ENCODE measurements around the gene RCAN2. TPM values are rescaled to one million over a fixed set of nuclear protein-coding genes. Genes with fewer than 3 reads are reported as not detected.

Gene RCAN2
- total and polyA plus RNA-seq, 4 donors = 4.5 to 16.7 (median 4.8) TPM

- Histone ChIP-seq H3K4me1 (ENCODE audit: control insufficient read depth in 5 of 5, insufficient read depth in 5 of 5, low read length in 5 of 5) (peaks cover 0 to 2% (median 0%) of the 10 kb centered on the region in 5 donors), H3K27ac (ENCODE audit: low read depth in 1 of 2, low read length in 1 of 2) (no peak overlapping the region), H3K9ac (ENCODE audit: insufficient read depth in 1 of 2, low read length in 2 of 2) (no peak overlapping the region), H3K9me3 (ENCODE audit: control insufficient read depth in 4 of 4, insufficient read depth in 3 of 4, low read length in 3 of 4) (no peaks in the 10 kb centered on the region), H3K36me3 (ENCODE audit: control insufficient read depth in 4 of 4, insufficient read depth in 4 of 4, low read length in 4 of 4) (no peaks in the 10 kb centered on the region), H3K4me3 (no peak overlapping the region), H3K27me3 (ENCODE audit: control insufficient read depth in 3 of 3, insufficient read depth in 3 of 3, low read length in 2 of 3) (no peaks in the 10 kb centered on the region)
- no peak for TF ChIP-seq CTCF (IDR thresholded peaks at IDR 0.05; ENCODE audit: control extremely low read depth, extremely low read depth)
- WGBS, 2 donors = 87 to 93% methylated on average over 4 of the region's 4 CpGs
- no peak for ATAC-seq (ENCODE audit: insufficient read depth, low FRiP score)
- DNase-seq = no peak
Measured at GRCh38 chr6:46189726-46190125, 301.5 kb downstream of the RCAN2 start.

- peak in 2 of 3 donors; percentile 6 to 32 for DNase-seq
- H3K9me3 ChIP-seq (ENCODE audit: control insufficient read depth in 4 of 4, insufficient read depth in 3 of 4, low read length in 3 of 4) = no peaks in the 10 kb centered on the region
- no peak overlapping the region for H3K9ac ChIP-seq (ENCODE audit: insufficient read depth in 1 of 2, low read length in 2 of 2)
- H3K27me3 ChIP-seq (ENCODE audit: control insufficient read depth in 3 of 3, insufficient read depth in 3 of 3, low read length in 2 of 3) = no peaks in the 10 kb centered on the region
- no peak for ATAC-seq (ENCODE audit: insufficient read depth, low FRiP score)
- H3K36me3 ChIP-seq (ENCODE audit: control insufficient read depth in 4 of 4, insufficient read depth in 4 of 4, low read length in 4 of 4) = no peaks in the 10 kb centered on the region
- WGBS, 2 donors = 74 to 79% methylated on average over 1 of the region's 1 CpG
- H3K27ac ChIP-seq (ENCODE audit: low read depth in 1 of 2, low read length in 1 of 2) = no peak overlapping the region
- peaks cover 0 to 3% (median 0%) of the 10 kb centered on the region in 5 donors for H3K4me1 ChIP-seq (ENCODE audit: control insufficient read depth in 5 of 5, insufficient read depth in 5 of 5, low read length in 5 of 5)
- no peak for TF ChIP-seq CTCF (IDR thresholded peaks at IDR 0.05; ENCODE audit: control extremely low read depth, extremely low read depth)
- no peak overlapping the region for H3K4me3 ChIP-seq
Measured at GRCh38 chr6:46186583-46186982, 304.7 kb downstream of the RCAN2 start.

- no peak for TF ChIP-seq CTCF (IDR thresholded peaks at IDR 0.05; ENCODE audit: control extremely low read depth, extremely low read depth)
- DNase-seq (peak in 2 of 3 donors; percentile 23 to 32), ATAC-seq (ENCODE audit: insufficient read depth, low FRiP score) (no peak)
- no peaks in the 10 kb centered on the region for H3K27me3 ChIP-seq (ENCODE audit: control insufficient read depth in 3 of 3, insufficient read depth in 3 of 3, low read length in 2 of 3)
- H3K4me3 ChIP-seq = no peak overlapping the region
- peaks cover 0 to 3% (median 0%) of the 10 kb centered on the region in 5 donors for H3K4me1 ChIP-seq (ENCODE audit: control insufficient read depth in 5 of 5, insufficient read depth in 5 of 5, low read length in 5 of 5)
- H3K9me3 ChIP-seq (ENCODE audit: control insufficient read depth in 4 of 4, insufficient read depth in 3 of 4, low read length in 3 of 4) = no peaks in the 10 kb centered on the region
- WGBS, 2 donors = 49 to 75% methylated on average over 4 of the region's 4 CpGs
- H3K9ac ChIP-seq (ENCODE audit: insufficient read depth in 1 of 2, low read length in 2 of 2) = no peak overlapping the region
- no peaks in the 10 kb centered on the region for H3K36me3 ChIP-seq (ENCODE audit: control insufficient read depth in 4 of 4, insufficient read depth in 4 of 4, low read length in 4 of 4)
- H3K27ac ChIP-seq (ENCODE audit: low read depth in 1 of 2, low read length in 1 of 2) = no peak overlapping the region
Measured at GRCh38 chr6:46184114-46184513, 307.1 kb downstream of the RCAN2 start.

- Histone ChIP-seq H3K27ac (ENCODE audit: low read depth in 1 of 2, low read length in 1 of 2) (no peak overlapping the region), H3K4me3 (no peak overlapping the region), H3K36me3 (ENCODE audit: control insufficient read depth in 4 of 4, insufficient read depth in 4 of 4, low read length in 4 of 4) (no peaks in the 10 kb centered on the region), H3K4me1 (ENCODE audit: control insufficient read depth in 5 of 5, insufficient read depth in 5 of 5, low read length in 5 of 5) (peaks cover 0 to 1% (median 0%) of the 10 kb centered on the region in 5 donors), H3K27me3 (ENCODE audit: control insufficient read depth in 3 of 3, insufficient read depth in 3 of 3, low read length in 2 of 3) (no peaks in the 10 kb centered on the region), H3K9me3 (ENCODE audit: control insufficient read depth in 4 of 4, insufficient read depth in 3 of 4, low read length in 3 of 4) (no peaks in the 10 kb centered on the region), H3K9ac (ENCODE audit: insufficient read depth in 1 of 2, low read length in 2 of 2) (no peak overlapping the region)
- TF ChIP-seq CTCF (IDR thresholded peaks at IDR 0.05; ENCODE audit: control extremely low read depth, extremely low read depth) = no peak
- ATAC-seq (ENCODE audit: insufficient read depth, low FRiP score) = no peak
- DNase-seq = no peak
- 73 to 86% methylated on average over 3 of the region's 3 CpGs for WGBS, 2 donors
Measured at GRCh38 chr6:46175976-46176375, 315.3 kb downstream of the RCAN2 start.
